GM18520 (cell line): ENCODE data around the gene RPS6KL1.

ENCODE experiments used
- ATAC-seq: cut with Tn5 transposase; IDR thresholded peaks from one replicate; pipeline ENCODE4 v1.9.1; 2021; ENCODE audit not compliant: unreplicated experiment

The RPS6KL1 gene

DNA sequence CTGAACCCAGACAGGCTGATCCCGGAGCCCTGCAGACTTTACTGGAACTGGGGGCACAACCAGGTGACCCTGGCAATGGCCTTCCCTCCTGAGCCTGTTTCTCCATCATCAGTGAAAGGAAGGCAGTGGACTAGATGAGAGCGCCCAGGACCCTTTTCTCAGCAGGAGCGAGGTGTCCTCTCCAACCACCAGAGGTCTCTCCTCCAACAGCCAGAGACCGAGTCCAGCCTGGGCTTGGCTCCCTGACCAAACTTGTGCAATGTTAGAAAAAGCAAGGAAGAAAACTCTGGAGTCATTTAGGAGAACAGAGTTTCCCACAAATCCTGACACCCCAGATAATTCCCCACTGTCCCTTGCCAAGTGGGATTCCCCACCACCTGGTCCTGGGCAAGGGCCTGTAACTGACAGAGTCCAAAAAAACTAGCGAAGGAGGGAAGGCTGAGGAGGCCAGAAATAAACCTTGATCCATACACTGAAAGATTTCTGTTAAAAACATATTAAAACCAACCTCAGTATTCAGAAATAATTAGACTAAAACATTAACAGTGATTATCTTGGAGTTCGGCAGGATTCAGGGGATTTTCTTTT lies 9.0 kb downstream of the RPS6KL1 start:
- no peak for ATAC-seq

DNA sequence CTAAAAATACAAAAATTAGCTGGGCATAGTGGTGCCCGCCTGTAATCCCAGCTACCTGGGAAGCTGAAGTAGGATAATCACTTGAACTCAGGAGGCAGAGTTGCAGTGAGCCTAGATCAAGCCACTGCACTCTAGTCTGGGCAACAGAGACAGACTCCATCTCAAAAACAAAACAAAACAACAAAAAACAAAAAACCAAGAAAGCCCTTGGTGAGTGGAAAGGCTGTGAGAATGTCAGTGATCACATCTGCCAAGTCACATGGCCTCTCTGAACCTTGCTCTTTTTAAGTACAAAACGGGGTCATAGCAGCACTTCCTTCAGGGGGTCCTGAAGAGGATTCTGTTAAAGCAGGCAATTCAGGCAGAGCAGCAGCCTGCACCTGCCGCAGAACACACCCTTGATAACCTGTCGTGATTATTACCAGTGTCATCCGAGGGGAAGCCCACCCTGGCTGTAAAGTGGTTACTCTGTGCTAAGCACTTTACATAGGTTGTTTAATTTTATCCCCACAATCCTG lies 9.6 kb downstream of the RPS6KL1 start:
- ATAC-seq = no peak

DNA sequence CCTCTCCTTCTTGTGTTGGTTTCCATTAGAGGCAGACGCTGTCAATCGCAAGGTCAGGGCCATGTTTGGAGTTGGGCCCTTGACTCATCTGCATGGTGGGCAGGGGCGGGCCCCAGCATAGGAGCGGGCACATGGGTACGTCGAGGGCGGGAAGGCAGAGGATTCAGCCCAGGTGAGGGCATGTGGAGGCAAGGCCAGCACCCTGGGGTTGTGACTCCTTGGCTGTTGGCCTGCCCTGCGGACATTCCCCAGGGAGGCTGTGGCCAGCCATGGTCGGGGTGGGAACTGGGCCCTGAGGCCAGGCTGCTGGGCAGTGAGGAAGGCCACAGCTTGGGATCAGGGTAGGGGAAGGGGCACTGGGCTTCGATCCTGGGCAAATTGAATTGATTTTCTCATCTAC lies 10.3 kb downstream of the RPS6KL1 start:
- ATAC-seq = no peak

DNA sequence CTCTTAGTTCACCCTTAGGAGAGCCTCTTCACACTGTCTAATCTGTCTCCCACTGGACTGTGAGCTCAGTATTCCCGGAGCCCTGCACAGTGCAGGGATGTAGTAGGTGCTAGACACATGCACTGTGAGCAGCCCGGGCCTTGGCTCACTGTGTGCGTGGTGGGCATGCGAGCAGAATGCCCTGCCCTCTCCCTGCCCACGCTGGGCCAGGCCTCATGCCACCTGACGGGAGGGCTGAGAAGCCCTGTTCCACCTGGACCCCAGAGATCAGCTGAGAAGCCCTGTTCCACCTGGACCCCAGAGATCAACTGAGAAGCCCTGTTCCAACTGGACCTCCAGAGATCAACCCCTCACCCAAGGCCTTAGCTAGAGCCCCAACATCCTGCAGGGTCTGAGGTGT lies 10.9 kb downstream of the RPS6KL1 start:
- no peak for ATAC-seq

DNA sequence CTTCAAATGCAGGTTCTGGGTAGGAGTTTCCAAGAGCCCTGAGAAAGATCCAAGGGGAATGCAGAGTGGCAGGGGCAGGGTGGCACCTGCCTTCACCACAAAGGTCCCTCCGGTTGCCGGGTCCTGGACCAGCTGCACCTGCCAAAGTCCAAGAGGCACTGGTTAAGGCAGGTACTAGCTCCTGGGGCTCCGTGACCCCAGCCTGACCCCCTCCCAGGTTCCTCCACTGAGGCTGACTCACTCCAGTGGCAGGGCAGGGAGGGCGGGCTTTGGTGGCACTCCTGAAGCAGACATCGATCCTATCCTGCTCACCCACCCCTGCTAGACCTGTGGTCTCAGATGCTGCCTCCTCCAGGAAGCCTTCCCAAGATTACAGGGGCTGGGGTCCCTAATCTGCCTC lies 11.4 kb downstream of the RPS6KL1 start:
- no peak for ATAC-seq

DNA sequence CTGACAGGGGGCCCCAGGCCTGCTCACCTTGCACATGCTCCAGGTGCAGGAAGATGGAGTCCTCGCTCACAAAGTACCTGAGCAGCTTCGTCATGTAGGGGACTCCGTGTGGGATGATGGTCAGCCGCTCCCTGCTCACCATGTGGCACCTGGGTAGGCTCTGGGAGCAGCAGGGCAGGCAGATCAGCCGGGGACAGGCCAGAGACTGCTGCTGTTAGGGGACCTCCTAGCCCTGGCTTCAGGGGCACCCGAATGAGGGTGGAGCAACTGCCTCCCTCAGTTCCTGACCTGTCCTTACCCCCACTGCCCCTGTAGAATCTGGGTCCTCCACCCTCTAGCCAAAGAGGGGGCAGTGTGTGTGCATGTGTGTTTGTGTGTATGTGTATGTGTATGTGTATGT lies 11.8 kb downstream of the RPS6KL1 start:
- no peak for ATAC-seq

DNA sequence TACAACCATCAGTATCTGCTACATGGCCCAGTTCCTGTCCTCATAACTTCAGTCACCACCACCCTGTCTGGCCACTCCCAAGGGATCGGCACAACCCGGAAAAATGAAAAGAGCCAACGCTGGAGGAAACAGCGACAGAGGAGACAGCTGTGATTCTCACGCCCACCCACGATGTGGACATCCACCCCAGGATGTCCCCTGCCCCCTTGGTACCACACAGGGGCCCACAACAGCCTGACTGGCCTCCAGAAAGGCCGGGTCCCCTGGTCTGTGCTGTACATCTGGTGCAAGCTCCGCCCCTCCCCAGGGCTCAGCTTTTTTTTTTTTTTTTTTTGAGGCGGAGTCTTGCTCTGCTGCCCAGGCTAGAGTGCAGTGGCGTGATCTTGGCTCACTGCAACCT lies 12.5 kb downstream of the RPS6KL1 start:
- ATAC-seq = no peak

DNA sequence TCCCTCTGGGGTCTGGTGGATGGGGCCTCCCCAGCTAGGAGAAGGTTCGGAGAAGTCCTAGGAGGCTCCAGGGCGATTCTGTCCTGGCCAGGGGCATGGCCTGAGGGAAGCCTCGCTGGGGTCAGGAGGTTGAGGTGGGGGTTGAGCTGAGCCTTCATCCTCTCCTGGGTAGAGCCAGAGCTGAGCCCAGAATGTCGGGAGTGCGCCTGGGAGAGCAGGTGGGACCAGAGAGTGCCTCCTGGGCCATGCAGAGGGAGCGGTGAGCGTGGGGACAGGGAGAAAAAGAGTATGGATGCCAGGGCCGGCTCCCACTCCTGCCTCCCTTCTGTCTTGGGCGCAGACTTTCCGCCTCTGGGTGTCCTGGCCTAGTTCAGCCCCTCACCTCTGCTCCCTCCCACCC lies 13.1 kb downstream of the RPS6KL1 start:
- no peak for ATAC-seq

DNA sequence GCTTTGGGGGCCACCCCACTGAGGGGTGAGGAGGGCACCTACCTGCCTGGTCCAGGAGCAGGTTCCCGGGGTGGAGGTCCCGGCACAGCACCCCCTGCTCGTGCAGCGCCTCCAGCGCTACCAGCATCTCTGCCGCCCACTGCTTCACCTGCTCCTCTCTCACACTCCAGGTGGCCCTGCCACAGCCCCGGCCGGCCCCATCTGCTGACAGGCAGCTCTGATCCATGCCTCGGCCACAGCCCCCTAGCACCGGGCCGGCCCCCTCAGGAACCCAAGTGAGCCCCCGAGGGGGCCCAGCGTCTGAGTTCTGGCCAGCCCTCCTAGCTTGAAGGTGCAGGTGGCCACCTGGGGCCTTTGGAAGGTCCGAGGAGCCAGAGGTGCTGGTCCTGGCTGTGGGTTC lies 13.6 kb downstream of the RPS6KL1 start:
- no peak for ATAC-seq

DNA sequence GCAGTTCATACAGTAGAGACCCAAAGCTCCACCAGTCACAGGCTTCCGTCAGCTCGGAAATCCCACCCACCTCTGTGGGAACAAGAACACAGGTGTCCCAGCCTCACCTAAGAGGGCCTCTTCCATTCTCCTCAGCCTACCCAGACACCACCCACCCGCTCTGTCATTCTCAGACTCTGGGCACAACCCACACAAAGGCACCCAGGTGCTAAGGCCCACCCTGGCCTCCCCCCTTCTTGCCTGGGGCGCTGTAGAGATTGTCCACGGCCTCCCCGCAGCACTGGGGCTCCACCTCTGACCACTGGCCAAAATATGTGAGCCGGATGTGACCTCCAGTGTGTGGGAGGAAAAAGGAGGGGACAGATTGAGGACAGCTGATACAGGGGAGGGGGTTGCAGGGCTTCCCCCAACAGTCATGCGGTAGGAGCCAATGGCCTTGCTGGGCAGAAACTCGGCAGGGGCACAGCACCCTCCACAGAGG lies 14.2 kb downstream of the RPS6KL1 start:
- no peak for ATAC-seq

DNA sequence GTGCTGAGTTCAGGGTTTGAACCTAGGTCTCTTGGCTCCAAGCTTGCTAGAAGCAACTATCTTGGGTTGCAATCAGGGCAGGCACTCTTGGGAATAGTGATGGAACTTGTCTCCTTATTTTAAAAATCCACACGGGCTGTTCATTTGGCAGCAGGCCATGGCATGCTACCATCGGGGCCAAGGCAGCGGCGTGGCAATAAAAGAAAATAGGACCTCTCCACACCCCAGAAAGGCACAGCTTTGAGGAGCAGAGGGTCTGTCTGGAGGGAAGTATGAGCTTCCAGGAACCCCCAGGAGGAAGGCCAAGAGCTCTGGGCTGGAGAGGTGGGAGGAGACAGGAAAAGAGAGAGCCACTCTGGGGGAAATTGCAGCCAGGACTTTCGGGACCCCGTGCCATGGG lies 15.3 kb downstream of the RPS6KL1 start:
- no peak for ATAC-seq

DNA sequence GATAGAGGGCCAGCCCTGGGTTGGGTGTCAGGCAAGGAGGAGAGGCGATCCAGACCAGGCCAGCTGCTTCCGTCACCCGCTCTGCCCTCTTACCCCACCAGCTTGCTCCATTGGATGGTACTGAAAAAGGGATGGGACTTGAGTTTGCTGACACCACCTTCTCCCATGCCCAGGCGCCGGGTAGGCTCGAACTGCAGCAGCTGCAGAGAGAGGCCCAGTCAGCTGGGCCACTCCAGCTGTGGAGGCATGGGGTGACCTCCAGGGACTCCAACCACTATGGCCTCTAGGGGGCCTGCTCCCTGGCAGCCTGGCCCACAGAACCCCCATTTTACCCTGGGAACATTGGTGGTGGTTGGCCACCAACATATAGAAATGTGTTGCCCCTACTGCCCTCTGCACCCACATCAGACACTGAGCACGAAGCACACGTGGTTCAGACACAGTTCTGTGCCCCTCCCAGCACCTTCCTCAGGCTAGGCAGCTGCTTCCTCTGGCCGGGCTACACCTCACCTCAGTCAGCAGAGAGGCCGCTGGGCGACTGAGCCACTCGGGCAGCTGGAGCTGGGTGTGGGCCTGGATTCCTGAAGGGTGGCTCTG lies 16.0 kb downstream of the RPS6KL1 start:
- no peak for ATAC-seq

DNA sequence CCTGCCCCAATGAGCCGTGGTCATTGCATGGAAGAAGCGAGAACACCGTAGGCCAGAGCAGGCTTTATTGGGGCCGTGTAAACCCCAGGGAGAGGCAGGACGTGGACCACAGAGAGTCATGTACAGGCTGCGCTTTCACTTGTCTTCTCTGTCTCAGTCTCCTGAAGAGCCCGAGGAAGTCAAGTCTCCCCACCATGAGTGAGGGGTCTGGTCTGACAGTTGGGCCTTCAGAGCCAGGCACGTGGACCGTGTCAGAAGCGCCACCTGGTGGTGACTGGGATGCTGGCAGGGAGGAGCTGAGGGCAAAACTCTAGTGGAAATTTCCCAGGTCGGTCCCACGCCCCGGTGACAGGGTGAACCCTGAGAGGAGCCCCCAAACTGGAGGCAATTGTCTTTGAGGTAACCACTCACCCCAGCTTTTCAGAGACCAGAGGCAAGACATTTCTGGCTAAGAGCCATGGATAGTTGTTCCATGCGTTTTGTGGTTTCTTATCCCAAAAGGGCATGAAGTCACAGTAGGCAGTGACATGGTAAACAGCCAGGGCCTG lies 17.4 kb downstream of the RPS6KL1 start:
- no peak for ATAC-seq

DNA sequence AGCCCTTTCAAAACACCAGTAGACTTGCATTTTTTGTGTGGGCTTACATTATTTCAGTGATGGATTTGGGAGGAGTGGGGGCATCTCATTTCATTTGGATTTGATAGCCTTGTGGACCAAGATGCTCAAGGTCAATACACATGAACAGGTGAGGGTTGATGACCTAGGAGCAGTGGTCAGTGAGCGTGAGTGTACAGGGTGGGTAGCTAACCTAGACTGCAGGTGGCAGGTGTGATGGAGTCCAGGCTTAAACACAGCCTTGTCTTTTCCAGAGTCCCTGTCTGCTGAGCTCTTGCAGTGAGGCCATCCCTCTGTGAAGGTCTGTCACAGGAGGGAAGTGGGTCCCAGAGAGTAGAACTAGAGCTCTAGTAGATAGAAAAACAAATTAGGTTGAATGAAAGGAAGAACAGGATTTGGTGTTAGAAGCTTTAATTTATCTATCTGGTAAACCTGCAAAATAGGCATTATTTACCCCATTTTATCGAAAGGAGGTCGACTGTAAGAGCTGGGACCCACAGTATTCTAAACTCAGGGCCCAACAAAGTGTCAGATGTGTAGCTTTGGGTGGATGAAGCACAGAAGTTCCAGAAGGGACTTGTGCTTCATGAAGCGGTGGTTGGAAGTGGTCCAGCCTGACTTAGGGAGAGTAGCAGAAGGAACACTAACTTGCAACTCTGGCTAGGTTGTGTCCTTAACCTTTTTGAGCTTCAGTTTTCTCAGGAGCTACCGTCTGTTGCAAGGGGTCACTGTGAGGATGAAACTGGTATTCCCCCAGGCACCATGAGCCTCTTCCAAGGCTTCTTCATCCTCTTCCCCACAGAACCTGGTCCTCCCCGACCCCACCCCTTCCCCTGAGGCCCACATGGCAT lies 18.2 kb downstream of the RPS6KL1 start:
- no peak for ATAC-seq

DNA sequence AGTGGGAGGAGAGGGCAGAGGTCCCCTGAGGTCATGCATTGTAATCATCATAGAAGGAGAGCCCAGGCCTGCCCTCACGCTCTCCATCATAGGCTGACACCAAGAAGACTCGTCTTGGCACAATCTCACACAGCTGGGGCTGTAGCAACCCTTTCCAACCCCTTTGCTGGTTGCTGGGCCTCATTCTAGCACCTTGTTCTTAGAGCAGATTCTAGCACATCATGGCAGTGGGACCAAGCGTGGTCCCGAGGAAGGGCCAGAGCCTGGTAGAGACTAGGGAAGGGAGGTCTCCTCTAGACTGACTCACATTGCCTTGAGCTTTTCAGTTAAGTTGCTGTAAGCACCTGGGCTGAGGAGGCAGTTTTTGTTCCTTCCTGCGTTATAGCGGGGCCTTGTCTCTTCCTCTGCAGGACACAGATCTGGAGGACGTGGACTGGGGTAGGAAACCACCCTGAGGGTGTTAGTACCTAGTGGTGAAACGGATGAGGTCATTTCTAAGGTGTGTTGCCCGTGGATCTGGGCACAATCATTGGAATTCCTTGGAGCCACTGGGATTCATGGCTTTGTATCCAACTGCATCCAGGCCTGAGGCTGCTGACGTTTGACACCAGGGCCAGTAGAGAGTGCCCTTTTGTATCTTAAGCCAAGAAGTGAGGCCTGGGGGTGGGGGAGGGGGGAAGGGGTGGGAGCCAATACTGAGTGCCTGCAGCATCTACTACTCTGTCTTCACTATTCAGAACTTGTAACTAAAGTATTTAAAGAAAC lies 19.9 kb downstream of the RPS6KL1 start:
- ATAC-seq = no peak

DNA sequence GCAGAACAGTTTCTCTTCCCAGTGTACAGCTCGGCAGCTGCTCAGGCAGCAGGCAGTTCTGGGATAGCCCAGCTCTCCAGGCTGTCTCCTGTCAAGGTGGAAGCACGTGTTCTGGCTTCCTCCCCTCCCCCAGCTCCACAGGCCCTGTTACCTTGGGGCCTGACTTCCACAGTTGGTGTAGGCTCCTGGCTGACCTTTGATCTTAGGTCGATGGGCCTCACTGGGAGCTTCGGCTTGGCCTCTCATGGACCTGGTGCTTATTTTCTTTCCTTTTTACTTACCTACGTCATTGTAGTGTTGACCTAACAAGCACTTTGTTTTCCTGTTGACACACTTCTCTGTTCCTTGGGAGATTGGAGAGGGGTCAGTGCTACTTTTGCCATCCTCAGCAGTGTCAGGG lies 24.4 kb downstream of the RPS6KL1 start:
- ATAC-seq = no peak

DNA sequence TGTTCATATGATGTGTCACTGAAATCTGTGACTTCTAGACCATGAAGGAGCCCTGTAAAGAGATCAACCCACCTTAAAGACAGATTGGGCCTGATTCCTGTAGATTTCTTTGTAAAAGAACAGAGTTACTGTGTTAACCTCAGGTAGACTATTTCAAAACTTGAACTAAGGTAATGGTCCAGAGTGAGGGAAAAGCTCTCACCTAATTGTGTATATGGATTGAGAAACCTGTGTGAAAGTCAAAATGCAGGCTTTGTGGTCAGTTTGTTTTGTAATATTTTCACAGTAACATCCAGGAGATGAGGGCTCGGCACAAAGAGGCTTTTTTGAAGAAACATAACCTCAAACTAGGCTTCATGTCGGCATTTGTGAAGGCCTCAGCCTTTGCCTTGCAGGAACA lies 25.0 kb downstream of the RPS6KL1 start:
- no peak for ATAC-seq

DNA sequence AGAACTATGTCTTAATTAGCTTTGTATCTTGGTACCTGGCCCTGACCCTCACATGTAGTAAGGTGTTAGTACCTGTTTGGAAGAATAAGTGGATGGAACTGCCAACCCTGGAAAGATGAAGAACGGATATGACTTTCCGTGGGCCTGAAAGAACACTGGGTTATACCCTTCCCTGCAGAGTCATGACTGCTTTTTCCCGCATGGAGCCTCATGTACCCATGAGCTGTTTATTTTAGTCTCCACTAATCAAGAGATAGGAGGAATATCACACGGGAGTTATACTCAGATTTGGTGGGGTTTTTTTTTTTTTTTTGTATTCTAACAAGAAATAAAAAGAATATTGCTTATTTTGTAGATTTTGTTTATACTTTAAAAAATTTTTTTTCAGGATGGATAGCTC lies 25.4 kb downstream of the RPS6KL1 start:
- ATAC-seq = no peak

DNA sequence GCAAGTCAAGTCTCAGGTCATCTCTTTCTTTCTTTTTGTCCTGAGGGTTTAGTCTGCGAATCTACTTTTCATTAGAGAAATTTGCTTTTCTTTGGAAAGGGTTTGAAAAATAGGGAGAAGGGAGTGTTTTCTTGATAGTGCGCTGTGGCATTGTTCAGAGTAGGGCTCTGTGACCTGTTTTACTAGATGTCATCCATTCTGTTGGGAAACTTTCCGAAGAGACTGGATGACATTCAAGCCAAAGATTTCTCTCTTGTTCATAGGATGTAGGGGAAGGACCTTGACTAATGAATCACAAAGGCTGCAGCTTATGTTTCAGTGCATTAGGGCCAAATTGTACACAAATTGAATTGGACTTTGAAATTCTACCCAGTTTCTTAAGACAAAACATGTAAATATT lies 26.7 kb downstream of the RPS6KL1 start:
- ATAC-seq = no peak

DNA sequence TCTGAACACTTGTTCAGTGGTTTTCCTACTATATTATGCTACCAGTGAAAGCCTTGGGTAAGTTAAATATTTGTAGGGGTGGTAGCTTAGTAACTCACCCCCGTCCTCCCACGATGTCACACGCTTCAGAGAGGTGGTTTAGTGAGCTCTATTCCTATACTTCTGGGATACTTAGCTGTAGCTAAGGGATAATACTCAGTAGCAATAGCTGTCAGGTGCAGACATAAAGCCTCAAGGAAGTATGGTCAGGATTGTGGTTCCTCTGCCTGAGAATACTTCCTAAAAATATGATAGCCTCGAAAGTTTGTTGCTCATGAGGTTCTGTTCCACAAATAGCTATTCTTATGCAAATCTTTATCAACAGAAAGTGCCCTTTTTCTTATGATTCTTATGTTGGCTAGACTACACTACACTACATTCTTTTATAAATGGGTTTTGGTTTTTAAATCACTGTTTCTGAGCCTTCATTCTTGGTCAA lies 29.4 kb downstream of the RPS6KL1 start:
- no peak for ATAC-seq

DNA sequence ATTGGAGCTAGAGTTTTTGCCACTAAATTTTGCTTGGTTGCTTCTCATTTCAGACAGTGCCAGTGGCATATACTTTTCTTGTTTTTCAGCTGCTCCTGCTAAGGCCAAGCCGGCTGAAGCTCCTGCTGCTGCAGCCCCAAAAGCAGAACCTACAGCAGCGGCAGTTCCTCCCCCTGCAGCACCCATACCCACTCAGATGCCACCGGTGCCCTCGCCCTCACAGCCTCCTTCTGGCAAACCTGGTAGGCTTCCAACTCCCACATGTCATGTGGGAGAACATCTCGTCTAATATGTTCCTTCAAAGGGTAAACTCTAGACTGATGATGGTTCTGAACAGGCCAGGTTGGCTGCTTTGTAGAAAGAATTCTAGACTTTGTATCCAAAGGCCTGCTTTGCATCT lies 30.3 kb downstream of the RPS6KL1 start:
- ATAC-seq = no peak
